ENCODE measurements around the gene GJB3.
"Not testable (repeated sequence)": the region's sequence is repeated elsewhere in the genome, so short reads cannot be mapped to it uniquely, and the experiment has no call there.

GJB3 gene

GRCh38 chr1:34761176-34761761, 19.7 kb upstream of the GJB3 start:
- DNase-seq, result no peak

- no peak for DNase-seq
Observed at GRCh38 chr1:34761776-34762307, 19.2 kb upstream of the GJB3 start.

GRCh38 chr1:34762474-34763141, 18.4 kb upstream of the GJB3 start:
- DNase-seq, result no peak

- DNase-seq, result no peak
Observed at GRCh38 chr1:34763142-34763781, 17.8 kb upstream of the GJB3 start.

- no peak for DNase-seq
Observed at GRCh38 chr1:34768856-34769255, 12.2 kb upstream of the GJB3 start.

GRCh38 chr1:34770891-34771504, 10.0 kb upstream of the GJB3 start:
- no peak for DNase-seq

GRCh38 chr1:34771573-34772371, 9.2 kb upstream of the GJB3 start:
- no peak for DNase-seq

GRCh38 chr1:34773114-34773513, 7.9 kb upstream of the GJB3 start:
- not testable (repeated sequence) for DNase-seq

GRCh38 chr1:34774957-34775356, 6.1 kb upstream of the GJB3 start:
- DNase-seq, result no peak

- no peak for DNase-seq
Observed at GRCh38 chr1:34776911-34777310, 4.1 kb upstream of the GJB3 start.

GRCh38 chr1:34777519-34778321, 3.3 kb upstream of the GJB3 start:
- no peak for DNase-seq

GRCh38 chr1:34778381-34778780, 2.6 kb upstream of the GJB3 start:
- no peak for DNase-seq

GRCh38 chr1:34779005-34779404, 2.0 kb upstream of the GJB3 start:
- no peak for DNase-seq

- DNase-seq, result no peak
Observed at GRCh38 chr1:34779526-34779925, 1.5 kb upstream of the GJB3 start.

GRCh38 chr1:34779962-34780361, 1.1 kb upstream of the GJB3 start:
- no peak for DNase-seq

GRCh38 chr1:34780528-34780927, 486 bp upstream of the GJB3 start:
- no peak for DNase-seq

- DNase-seq, result no peak
Observed at GRCh38 chr1:34781844-34782391, 904 bp downstream of the GJB3 start.

GRCh38 chr1:34784751-34785221, 3.8 kb downstream of the GJB3 start:
- DNase-seq, result no peak

- no peak for DNase-seq
Observed at GRCh38 chr1:34785231-34785874, 4.3 kb downstream of the GJB3 start.

- no peak for DNase-seq
Observed at GRCh38 chr1:34785875-34786470, 5.0 kb downstream of the GJB3 start.

Measured in activated naive CD4-positive, alpha-beta T cell (primary cell).